DOHH2 (cell line): ENCODE measurements around the gene AGT.

ENCODE experiments used
- CTCF ChIP-seq: fragments of 200-600 bp; sonication (generic); IDR thresholded peaks from one replicate; pipeline ENCODE4 v1.5.1; 2014; ENCODE audit warnings: antibody characterized with exemption, mild to moderate bottlenecking, low read depth, low read length; ENCODE audit not compliant: poor library complexity, severe bottlenecking
- EZH2phosphoT487 ChIP-seq: fragments of 200-600 bp; sonication (generic); IDR thresholded peaks from 2 replicates; pipeline ENCODE4 v1.6.1; 2017; ENCODE audit warnings: borderline replicate concordance, mild to moderate bottlenecking, antibody characterized with exemption, low read length, moderate library complexity, mixed read lengths

GRCh38 chr1:230661976-230662375, 51.9 kb downstream of the AGT start:
- TF ChIP-seq CTCF, result no peak
- TF ChIP-seq EZH2phosphoT487, result no peak
